Inflammatory macrophage (primary cell): Measurements from ENCODE around the gene POLD4.

Source experiments
- DNase-seq, 2 donors: peaks; one replicate each; pipeline ENCODE4 v3.0.0-alpha.2; 2020 to 2022

Gene POLD4

GRCh38 chr11:67387518-67387917 lies 34.2 kb upstream of the POLD4 start:
- DNase-seq: no peak

GRCh38 chr11:67387069-67387468 lies 33.7 kb upstream of the POLD4 start:
- peak; percentile 58 to 77 for DNase-seq

DNA sequence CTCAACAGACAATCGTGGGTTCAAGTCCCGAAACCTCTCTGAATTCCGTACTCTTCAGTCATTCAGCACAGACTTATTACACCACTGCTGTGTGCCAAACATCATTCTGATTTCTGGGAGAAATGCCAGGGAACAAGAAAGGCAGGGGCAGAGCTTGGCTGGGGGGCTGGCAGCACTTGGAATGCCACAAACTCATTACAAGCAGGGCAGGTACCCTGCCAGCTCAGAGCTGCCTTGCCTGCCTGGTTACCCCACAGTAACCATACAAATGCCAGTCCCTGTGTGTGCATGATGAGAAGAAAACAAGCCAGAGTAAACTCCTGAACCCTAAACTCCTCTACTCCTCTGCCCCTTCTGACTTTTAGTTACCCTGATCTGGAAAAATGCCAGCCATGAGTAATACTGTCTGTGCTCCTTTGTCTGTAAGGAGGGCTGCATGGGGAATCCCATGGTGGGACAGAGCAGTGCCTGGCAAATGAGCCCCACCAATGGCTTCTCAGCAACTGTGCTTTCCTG lies 31.6 kb upstream of the POLD4 start:
- no peak for DNase-seq

DNA sequence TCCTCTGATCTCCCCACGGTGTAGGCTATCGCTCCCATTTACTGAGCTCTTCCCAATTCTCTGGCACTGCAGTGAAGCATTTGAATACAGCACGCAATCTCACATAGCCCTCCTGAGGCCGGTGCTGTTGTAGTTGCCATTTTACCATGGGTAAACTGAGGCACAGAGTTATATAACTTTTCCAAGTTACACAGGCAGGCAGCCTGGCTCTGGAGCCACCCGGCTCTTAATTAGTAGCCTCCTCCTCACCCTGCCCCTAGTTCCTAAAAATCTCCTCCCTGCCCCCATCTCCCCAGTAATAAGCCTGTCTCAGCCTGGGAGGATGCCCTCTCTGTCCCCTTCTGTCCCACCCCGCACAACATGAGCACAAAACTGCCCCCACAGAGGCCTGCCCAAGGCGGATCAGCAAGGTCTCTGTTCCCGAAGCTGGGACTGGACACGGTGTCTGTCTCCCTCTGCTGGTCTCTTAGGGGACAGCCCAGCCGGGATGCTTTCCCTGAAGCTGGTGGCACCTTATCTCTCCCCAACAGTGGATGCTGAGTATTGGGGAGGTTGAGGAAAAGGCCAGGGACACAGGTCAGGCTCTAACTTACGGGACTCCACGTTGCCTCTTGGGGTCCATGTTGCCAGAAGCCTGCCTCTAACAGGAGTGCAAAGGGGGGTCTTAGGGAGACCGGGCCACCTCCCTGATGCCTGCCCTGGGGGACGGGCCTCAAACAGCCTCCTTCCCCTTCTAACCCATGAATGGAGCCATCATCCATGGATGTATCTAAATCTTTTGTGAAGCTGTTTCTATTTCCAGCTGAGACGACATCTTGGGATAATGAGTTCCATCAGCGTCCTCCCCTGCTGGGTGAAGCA lies 29.2 kb upstream of the POLD4 start:
- DNase-seq: peak; percentile 86 to 88

DNA sequence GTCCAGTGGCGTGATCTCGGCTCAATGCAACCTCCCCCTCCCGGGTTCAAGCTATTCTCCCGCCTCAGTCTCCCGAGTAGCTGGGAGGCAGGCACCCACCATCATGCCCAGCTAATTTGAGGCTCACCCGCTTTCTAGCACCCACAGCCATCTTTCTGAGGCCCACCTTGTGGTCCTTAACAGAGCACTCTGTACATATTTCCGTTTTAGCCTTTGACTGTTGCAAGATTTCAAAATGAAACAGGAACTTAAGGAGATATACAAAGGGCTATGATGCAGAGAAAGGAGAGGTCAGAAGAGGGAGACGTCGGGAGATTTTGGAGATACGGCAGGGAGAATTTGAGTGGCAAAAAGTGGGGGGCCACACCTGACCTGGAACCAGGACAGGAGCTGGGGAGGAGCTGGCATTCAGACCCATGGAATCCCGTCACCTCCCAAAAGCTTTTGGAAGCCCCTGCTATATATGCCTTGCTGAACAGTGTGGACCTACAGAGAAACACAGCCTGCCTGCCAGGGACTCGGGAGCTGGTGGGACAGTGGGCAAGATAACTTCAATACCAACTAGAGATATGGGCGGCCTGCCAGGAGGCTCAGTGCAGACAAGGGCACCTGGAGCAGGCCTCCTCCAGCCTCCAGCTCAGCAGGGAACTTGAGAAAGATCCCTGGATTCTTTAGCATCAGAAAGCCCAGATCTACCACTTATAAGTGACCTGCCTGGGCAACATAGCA lies 28.1 kb upstream of the POLD4 start:
- peak; percentile 54 to 79 for DNase-seq

GRCh38 chr11:67379061-67380058 lies 26.0 kb upstream of the POLD4 start:
- DNase-seq: no peak

GRCh38 chr11:67378544-67378943 lies 25.2 kb upstream of the POLD4 start:
- DNase-seq: no peak

DNA sequence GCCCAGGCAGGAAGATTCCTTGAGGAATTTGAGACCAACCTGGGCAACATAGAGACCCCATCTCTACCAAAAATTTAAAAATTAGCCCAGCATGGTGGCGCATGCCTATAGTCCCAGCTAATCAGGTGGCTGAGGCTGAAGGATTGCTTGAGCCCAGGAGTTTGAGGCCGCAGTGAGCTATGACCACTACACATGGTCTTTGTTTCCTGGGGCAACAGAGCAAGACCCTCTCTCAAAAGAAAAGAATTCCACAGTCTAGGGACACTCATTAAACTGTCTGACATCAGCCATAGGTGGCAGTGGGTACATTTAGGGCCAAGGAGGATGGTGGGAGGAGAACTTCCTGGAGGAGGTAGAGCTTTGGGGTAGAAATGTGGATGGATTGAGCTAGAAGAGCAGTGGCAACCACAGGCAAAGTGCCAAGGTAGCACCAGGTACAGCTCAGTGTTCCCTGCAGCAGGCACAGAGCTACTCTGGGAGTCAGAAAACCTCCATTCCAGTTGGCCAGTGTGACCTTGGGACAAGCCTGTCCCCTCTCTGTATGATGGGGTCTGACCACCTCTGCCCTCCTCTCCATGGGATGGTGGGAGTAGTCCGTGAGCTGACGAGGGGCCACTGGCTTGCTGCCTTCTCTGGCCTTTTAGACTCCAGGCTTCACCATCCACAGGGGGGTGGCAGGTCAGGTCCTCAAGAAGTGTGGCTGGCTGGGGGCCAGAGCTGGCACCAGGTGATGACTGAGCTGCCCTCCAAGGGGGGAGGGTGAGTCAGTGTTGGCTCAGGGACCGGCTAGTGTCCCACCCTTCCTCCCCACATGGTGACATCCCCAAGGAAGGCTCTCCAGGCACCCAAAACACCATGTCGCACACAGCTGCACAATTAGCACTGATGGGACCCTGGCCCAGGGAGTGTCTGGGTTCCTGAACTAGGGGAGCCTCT lies 23.8 kb upstream of the POLD4 start:
- no peak for DNase-seq

DNA sequence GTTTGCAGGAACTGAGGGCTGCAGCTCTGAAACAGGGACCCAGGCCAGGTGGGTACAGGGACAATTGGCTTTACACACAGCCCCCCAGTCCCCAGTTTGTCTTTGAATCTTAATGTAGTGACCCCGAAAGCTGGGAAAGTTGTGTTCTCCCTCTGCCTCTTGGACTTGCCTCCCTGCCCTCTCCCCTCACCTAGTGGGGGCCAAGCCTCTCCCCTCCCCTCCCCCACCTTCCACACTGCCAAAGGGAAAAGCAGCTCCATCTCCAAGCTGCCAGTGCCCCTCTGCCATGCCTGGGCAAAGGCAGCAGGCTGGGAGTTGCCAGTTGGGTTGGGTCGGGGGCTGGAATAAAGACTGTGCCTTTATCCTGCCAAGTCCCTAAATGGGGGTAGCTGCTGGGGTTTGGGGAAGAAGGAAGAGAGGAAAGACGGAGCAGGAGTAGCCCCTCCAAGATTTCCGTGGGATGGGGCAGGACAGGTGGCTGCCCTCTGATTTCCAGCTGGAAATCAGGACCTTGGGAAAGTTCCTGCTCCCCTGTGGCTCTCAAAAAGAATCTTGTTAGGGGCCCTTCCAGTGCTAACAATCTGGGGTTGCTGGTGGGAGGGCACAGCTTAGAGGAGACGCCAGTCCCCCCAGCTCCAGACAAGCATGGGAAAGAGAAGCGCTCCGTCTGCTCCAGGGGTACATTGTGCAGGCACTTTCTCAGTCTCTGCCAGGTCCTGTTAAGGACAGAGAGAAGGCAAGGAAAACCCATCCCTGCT lies 22.9 kb upstream of the POLD4 start:
- no peak for DNase-seq

GRCh38 chr11:67375320-67376055 lies 22.1 kb upstream of the POLD4 start:
- DNase-seq: no peak

GRCh38 chr11:67374571-67375281 lies 21.4 kb upstream of the POLD4 start:
- no peak for DNase-seq

GRCh38 chr11:67373648-67374570 lies 20.6 kb upstream of the POLD4 start:
- peak; percentile 85 to 87 for DNase-seq

DNA sequence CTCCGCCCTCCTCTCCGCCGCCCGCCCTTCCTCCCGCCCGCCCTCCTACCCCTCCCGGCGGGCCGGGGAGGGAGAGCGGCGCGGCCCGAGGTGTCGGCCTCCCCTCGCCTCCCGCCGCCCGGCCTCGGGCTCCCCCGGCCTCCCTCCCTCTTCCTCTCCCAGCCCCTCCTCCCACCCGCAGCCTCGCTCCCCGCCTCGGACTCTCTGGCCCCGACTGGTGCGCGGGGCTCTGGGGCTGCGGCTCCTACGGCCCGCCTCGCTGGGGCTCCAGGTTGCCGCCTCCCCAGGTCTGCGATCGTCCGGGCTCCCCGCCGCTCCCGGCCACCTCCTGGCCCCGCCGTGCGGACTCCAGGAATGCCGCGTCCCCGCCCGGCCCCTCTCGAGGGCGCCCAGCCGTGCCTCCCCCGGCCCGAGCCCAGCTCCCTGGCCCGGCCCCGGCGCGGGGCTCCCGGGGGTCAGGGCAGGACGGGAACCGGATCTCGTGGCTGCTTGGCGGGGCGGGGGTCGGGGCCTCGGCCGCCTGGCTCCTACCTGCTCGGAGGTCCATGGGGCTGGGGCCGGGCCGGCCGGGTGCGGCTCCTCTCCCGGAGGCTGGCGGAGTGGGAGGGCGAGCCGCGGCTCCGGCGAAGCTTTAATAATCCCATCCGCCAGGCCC lies 19.8 kb upstream of the POLD4 start, which contains the start of gene CLCF1:
TSS of gene CLCF1 (minus strand) at position 606 of the 655 bp plus-strand sequence. CDS start at position 547, 59 bp downstream.
- peak; percentile 28 to 44 for DNase-seq

GRCh38 chr11:67372321-67372992 lies 19.1 kb upstream of the POLD4 start:
- no peak for DNase-seq

- peak in 1 of 2 donors; percentile 42 for DNase-seq
Measured at GRCh38 chr11:67371911-67372320, 18.6 kb upstream of the POLD4 start.

GRCh38 chr11:67371189-67371910 lies 18.0 kb upstream of the POLD4 start:
- DNase-seq: peak; percentile 82 to 87
